HG02798 (cell line): ENCODE results near the gene C2.
A peak's percentile ranks its signal among the peaks of the same experiment; 100 is the strongest.
"Not testable (repeated sequence)": the region's sequence is repeated elsewhere in the genome, so short reads cannot be mapped to it uniquely, and the experiment has no call there.

Experiments
- ATAC-seq: cut with Tn5 transposase; IDR thresholded peaks from one replicate; pipeline ENCODE4 v1.9.1; 2021; ENCODE audit warnings: mild to moderate bottlenecking; ENCODE audit not compliant: unreplicated experiment, poor library complexity

Gene C2

DNA sequence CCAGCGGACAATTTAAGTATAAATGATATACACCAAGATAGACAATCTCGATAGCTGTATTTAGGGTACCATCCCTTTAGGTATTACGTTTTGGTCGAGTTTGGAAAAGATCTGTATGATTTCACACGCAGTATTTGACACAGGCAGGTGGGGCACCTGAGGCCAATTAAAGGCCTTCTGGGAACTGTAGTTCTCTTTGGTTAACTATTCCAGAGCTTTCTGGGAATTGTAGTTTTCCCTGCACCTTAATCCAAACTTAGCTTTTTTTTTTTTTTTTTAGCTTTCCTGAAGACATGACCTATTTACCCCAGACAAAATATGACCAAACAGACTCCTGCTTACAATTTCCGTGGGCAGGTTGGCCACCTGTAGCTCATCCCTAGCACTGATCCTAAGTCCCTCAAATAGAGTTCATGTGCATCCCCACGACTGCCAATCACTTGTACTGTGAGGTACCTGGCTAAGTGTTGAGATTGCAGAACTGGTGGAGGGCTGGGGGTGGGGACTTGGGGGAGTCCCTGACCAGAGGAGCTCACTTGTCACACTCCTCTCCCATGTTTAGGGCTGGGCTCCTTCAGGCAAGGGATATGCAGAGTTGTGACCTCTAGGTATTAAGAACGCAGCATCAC, 29.0 kb upstream of the C2 start:
- ATAC-seq, result no peak

DNA sequence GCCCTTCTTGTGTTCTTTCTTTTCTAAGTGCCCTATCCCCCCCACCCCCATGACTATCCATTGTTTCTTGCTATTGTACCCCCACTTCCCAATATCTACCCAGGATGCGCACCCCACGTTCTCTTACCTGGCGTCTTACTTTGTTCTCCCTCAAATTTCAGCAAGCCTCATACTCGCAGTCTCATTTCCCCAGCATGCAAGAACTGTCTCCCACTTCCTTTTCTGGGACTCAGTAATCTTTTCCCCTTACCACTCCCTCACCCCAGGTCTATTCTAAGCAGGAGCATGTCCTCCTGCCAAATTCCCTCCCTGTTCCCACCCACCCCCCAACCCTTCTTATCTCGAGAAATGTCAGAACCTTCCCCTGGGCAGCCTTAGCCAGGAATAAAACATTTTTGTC, 28.3 kb upstream of the C2 start:
- ATAC-seq, result no peak

DNA sequence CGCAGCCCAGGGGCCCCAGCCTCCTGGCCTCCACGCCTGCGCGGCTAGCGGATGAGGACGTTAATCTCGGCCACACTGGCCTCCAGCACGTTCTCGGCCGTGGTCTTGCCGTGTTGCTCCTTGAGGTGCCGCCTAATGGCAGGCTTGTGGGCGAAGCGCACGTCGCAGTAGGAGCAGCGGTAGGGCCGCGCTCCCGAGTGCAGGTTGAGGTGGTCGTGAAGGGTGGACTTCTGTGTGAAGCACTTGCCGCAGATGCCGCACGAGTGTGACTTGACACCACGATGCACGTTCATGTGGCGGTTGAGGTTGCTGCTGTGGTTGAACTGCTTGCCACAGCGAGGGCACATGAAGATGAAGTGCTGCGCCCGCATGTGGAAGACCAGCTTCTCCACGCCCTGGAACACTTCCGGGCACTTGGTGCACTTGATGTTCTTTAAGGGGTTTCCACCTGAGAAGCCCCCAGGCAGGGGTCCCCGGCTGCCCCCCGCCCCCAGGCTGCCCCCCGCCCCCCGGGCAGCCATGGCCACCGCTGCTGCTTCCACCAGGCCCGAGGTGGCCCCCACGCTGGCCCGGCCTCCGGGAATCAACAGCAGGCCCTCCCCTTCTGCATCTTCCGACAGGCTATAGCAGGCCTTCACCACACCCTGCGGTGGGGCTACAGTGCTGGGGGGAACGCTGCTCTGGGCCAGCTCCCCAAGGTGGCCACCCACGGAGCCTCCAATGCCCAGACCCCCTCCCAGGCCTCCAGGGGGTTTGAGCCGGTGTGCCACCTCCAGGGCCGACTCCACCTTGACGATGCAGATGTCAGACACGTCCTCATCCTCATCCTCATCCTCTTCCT, 27.4 kb upstream of the C2 start:
- ATAC-seq, result no peak

DNA sequence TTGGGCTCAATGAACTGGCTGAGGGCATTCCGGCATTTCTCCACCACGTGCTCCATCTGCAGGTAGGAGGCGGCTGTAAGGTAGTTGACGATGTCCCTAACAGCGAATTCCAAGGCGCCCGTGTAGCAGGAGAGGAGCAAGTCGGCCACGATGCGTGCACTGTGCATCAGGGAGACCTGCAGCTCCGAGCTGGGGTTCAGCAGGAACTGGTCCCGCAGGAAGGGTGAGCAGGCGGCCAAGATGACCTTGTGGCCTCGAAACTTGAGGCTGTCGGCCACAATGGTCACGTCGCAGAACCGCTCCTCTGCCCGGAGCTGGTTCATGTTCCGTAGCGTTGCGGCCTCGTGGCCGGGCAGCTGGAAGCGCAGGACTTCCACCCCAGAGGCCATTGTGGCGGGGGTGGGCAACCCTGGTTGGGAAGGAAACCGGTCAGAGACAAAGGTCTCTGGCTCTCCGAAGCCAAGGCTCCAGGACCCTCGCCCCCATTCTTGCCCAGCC, 26.6 kb upstream of the C2 start:
- no peak for ATAC-seq

DNA sequence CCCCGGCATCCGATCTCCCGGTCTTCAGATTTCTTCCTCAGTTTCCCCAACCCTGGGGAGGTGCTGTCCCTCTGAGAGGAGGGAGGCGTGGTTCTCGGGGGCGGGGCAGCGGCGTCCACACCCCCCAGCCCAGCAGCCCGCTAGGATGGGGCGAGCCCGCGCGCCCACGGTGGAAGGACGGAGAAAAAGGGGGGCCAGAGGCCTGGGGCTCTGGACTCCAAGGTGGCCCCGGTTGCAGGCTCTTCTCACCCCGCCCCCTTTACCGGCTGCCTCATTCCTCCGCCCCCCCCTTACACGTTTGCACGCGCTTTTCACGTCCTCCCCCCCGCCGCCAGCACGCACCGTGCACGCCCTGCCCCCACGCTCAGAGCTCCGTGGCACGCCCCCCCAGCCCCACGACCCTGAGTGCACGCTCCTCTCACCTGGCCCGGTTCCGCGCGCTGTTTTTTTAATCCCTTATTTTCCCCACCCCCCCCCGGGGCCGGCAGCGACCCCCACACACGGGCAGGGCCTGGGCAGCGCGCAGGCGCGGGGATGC, 26.0 kb upstream of the C2 start:
- ATAC-seq, result no peak

DNA sequence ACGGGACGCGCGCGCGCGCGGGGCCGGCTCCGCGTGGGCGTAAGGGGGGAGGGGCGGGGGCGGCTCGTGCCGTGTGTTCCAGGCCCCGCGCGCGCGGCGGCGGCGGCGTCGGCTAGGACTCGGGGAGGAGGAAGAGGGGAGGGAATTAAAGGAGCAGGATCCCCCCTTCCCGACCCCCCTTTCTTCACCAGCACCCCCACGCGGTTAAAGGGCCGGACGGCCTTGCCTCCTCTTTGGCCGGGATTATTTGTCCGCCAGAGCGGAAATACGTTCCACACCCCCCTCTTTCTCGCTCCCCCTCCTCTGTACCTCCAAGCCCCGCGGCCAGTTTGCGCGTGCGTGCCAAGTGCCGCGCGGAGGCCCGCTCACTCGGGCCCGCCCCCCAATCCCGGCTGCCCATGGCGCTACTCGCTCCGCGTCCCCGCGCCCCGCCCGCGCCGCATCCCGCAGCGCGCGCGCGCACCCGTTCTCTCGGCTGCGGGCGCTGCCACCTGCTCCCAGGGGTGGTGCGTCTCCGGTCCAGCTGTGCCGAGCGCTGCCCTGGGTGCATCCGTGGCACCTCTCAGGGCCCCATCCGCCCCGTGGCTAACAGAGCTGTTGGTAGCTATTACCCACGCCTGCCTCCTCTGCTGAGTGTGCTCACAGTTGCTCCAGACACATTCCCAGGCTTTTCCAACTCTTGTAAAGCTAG, 25.4 kb upstream of the C2 start, which contains the start of gene ZBTB12:
TSS of gene ZBTB12 (minus strand) at position 134 of the 691 bp plus-strand sequence. CDS start 781 bp downstream, outside the sequence.
- peak; percentile 77 for ATAC-seq

DNA sequence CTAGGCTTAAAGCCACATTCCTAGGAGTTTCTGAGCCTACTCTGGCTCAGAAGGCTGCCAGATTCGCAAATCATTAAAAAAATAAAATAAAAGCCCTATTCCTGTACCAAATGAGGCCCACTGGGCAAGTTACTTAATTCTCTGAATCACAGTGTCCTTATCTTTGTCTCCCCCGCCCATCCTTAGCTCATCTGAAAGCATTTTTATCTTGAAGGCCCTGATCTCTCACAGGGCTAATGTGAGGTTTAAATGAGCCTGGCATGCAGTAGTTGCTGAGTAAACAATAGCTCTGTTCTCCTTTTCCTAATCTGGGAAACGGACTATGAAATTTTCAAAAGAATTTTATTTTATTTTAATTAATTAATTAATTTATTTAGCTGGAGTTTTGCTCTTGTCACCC, 23.6 kb upstream of the C2 start:
- no peak for ATAC-seq

DNA sequence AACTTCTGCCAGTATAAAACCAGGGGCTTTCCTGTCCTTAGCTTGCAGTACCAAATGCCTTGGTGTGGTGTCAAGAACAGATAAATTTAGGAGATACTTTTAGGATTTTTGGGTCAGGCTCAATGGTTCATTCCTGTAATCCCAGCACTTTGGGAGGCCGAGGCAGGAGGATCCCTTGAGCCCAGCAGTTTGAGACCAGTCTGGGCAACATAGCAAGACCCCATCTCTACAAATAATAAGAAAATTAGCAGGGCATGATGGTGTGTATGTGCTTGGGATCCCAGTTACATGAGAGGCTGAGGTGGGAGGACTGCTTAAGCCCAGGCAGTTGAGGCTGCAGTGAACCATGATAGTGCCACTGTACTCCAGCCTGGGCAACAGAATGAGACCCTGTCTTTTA, 22.5 kb upstream of the C2 start:
- no peak for ATAC-seq

DNA sequence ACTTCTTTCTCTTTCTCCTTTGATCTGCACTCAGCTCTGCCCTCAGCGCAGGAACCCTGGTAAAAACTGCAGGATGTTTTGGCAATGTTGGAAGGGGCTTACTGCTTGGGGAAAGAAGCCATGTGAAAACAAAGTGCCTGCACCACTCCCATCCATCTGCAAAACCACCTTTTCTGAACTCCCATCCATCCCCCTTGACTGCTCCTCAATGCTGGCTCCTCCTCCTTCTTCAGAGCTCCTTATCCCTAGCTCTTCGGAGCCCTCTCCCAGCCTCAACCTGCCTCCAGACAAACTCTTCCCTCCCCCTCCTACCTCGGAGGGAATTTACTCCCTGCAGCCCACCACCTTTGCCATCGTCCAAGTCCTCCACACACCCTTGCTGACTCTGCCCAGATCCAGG, 21.4 kb upstream of the C2 start:
- ATAC-seq, result no peak

DNA sequence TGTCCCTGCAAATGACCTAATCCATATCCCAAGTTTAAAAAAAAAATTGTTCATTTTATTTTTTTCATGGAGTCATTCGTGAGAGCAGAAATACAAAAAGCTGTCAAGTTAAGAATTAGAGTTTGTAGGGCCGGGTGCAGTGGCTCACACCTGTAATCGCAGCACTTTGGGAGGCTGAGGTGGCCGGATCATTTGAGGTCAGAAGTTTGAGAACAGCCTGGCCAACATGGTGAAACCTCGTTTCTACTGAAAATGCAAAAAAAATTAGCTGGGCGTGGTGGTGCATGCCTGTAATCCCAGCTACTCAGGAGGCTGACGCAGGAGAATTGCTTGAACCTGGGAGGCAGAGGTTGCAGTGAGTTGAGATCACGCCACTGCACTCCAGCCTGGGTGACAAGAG, 20.8 kb upstream of the C2 start:
- not testable (repeated sequence) for ATAC-seq

DNA sequence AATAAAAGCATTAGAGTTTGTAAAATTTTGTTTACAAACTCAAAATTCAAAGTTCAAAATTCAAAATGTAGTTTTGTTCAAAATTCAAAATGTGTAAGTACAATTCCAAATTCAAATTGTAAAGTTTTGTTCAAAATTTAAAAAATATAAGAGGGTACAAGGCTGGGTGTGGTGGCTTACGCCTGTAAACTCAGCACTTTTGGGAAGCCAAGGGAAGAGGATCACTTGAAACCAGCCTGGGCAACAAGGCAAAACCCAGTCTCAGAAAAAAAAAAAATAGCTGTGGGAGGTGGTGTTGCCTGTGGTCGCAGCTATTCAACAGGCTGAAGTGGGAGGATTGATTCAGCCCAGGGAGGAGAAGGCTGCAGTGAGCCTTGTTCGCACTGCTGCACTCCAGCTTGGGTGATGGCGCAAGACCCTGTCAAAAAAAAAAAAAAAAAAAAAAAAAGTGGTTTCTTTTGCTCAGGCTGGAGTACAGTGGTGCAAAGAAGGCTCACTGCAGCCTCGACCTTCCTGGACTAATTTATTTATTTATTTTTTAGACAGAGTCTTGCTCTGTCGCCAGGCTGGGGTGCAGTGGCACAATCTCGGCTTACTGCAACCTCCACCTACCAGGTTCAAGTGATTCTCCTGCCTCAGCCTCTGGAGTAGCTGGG, 20.2 kb upstream of the C2 start:
- no peak for ATAC-seq

DNA sequence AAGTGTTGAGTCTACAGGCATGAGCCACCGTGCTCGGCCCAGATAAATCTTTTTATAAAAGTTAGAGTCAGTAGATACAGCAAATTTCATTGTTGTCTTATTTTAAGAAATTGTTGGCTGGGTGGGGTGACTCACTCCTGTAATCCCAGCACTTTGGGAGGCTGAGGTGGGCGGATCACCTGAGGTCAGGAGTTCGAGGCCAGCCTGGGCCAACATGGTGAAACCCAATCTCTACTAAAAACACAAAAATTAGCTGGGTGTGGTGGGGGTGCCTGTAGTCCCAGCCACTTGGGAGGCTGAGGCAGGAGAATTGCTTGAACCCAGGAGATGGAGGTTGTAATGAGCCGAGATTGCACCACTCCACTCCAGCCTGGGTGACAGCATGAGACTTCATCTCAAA, 19.3 kb upstream of the C2 start:
- ATAC-seq, result not testable (repeated sequence)

DNA sequence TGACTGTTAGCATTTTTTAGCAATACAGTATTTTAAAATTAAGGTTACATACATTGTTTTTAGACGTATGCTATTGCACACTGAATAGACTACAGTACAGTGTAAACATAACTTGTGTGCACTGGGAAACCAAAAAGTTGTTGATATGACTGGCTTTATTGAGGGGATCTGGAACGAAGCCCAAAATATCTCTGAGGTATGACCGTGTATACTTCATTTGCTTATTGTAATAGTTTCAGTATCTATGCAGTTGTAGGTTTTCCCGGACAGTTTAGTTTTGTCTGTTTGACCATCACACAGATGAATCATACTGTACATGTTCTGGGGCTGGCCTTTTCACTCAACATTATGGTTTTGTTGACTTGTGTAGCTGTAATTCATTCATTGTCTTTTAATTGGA, 18.7 kb upstream of the C2 start:
- no peak for ATAC-seq

DNA sequence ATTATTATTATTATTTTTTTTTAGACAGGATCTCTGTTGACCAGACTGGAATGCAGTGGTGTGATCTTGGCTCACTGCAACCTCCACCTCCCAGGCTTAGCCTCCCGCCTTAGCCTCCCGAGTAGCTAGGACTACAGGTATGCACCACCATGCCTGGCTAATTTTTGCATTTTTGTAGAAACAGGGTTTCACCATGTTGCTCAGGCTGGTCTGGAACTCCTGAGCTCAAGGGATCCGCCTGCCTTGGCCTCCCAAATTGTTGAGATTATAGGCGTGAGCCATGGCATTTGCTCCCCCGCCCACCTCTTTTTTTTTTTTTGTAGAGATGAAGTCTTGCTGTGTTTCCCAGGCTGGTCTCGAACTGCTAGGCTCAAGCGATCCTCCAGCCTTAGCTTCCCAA, 18.2 kb upstream of the C2 start:
- ATAC-seq, result not testable (repeated sequence)

DNA sequence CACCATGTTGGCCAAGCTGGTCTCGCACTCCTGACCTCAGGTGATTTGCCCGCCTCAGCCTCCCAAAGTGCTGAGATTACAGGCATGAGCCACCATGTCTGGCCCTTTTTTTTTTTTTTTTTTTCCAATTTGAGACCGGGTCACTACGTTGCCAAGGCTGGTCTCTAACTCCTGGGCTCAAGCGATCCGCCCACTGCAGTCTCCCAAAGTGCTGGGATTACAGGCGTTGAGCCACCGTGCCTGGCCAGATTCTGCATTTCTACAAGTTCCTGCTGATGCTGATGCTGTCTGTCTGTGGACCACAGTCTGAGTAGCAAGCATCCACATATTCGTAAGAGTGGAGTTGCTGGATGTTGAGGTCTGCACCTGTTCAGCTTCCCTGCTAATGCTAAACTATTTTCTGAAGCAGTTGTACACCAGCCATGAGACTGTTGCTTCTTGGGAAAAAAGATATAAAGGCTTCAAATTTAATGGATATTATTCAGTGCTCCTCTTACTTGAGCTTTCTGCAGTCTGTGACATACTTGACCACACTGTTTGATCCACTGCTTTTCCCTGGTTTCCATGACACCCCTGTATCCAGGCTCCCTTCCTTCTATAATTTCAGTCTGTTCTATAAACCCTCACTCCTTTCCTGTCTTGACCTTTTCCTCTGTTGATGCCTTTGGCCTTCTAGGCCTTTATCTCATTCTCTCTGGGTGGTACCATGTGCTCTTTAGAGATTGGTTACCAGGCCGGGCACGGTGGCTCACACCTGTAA, 15.5 kb upstream of the C2 start:
- no peak for ATAC-seq

DNA sequence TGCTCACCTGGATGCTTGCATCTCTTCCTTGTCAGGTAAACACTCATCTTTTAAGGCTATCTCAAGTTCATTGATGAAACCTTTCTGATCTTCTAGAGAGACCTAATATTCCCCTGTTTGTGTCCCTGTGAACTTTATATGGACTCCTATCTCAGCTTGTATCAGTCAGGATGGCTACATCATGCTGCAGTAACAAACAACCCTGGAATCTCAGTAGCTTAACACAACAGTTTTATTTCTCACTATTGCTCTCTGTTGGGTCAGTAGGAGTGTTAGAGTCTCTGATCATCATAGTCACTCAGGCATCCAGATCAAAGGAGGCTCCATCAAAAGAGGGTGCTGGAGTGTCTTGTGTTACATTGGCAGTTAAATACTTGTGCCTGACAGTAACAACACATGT, 12.2 kb upstream of the C2 start:
- ATAC-seq, result no peak

DNA sequence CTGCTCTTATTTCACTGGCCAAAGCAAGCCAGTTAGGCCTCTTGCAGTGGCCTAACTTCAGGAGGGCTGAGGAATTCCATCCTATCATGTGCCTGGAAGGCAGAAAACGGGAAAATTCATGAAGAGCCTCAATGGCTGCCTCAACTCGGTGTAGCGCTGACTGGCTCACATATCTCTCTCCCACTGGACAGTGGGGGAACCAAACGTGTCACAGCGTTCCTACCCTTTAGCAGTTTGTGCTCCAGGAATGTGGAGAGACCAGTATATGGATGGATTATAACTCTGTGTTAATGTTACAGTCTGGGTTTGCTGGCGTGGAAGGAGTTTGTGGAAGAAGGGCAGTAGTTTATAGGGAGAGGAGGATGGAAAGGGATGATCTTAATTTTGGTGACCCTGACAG, 11.8 kb upstream of the C2 start:
- ATAC-seq, result no peak

DNA sequence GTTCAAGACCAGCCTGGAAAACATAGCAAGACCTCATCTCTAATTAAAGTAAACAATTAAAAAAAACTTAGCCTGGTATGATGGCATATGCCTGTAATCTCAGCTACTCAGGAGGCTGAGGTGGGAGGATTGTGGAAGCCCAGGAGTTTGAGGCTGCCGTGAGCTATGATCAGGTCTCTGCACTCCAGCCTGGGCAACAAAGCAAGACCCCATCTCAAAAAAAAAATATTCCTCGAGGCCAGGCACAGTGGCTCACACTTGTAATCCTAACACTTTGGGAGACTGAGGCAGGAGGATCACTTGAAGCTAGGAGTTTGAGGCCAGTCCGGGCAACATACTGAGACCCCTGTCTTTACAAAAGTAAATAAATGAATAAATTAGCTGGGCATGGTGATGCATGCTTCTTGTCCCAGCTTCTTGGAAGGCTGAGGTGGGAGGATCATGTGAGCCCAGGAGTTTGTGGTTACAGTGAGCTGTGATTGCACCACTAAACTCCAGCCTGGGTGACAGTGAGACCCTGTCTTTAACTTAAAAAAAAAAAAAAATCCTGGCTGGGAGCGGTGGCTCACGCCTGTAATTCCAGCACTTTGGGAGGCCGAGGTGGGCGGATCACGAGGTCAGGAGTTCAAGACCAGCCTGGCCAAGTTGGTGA, 9.3 kb upstream of the C2 start:
- no peak for ATAC-seq

DNA sequence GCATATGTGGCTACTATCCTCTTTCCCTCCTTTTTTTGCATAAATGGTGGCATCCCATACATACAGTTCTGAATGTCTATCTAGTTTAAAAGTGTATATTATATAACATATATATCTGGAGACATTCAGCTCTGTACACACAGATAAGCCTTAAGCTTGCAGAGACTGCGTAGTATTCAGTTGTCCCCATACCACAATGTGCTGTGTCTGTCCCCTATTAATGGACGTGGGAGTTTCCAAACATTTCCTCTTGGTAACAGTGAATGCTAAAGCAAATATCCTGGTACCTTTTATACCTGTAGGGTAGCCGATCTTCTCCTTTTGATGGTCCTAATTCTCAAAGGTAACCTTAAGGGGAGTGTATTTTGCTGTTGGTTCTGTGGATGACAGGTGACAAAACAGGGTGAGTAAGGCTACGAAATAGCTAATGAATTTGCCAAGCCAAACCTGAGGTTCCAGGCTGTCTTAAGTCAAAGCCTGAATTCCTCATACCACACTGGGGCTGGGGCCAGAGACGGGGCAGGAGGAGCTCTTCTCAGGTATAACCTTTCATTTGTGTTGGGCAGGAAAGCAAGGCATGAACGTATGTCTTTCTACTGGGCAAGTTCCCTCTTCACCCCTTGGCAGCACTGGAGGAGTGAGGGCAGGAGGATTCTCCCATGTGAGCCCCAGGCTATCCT, 7.8 kb upstream of the C2 start:
- no peak for ATAC-seq
